SK-N-SH (cell line): Measurements from ENCODE around the gene HPCAL1. TPM values are rescaled to one million over a fixed set of nuclear protein-coding genes. Genes with fewer than 3 reads are reported as not detected.

Experiments
- CTCF ChIA-PET: fragments of 300-600, 350-600 bp; formaldehyde crosslinking; extraction: SDS; loops from one replicate; lab custom pipeline; 2021; lab: Yijun Ruan, JAX
- POLR2A ChIA-PET: fragments of 350-600 bp; sonication (Branson Sonifier 250); formaldehyde crosslinking; extraction: SDS; loops from one replicate; lab custom pipeline; 2020; ENCODE audit warnings: antibody characterized with exemption, inconsistent platforms; lab: Yijun Ruan, JAX
- DNase-seq: peaks from one replicate; pipeline ENCODE4 v3.0.0; 2012
- H2AFZ ChIP-seq: fragments of 200-600 bp; sonication (generic); 2 replicates; pipeline ENCODE4 v1.8.1; 2016; ENCODE audit warnings: antibody characterized with exemption, mild to moderate bottlenecking, low read depth
- H3F3A ChIP-seq: fragments of 200-600 bp; sonication (generic); replicated peaks from 2 replicates; pipeline ENCODE3; 2016; ENCODE audit warnings: antibody characterized with exemption, mild to moderate bottlenecking; ENCODE audit not compliant: insufficient read depth
- H3K27ac ChIP-seq, 2 experiments: fragments of 200-500 bp in 1 of 2; fragments of 200-600 bp in 1 of 2; sonication (Bioruptor generic) in 1 of 2; sonication (generic), shearing (Covaris generic) in 1 of 2; 2 replicates each; pipeline versions ENCODE4 v1.5.1 to v1.6.1; 2014 to 2016; ENCODE audit warnings: low read depth in 2 of 2, inconsistent platforms in 1 of 2, low read length in 1 of 2, mild to moderate bottlenecking in 1 of 2, mixed read lengths in 1 of 2
- H3K27me3 ChIP-seq: fragments of 200-600 bp; sonication (generic), shearing (Covaris generic); 2 replicates; pipeline ENCODE4 v1.6.1; 2016; ENCODE audit warnings: mixed run types; ENCODE audit not compliant: insufficient read depth
- H3K36me3 ChIP-seq, 2 experiments: fragments of 200-500 bp in 1 of 2; fragments of 200-600 bp in 1 of 2; sonication (Bioruptor generic) in 1 of 2; sonication (generic) in 1 of 2; replicated peaks in 1 of 2; 2 replicates each; pipeline versions ENCODE3 to v1.5.1; 2014 to 2016; ENCODE audit warnings: low read length in 1 of 2, mild to moderate bottlenecking in 1 of 2; ENCODE audit not compliant: insufficient read depth in 2 of 2, control insufficient read depth in 1 of 2
- H3K4me1 ChIP-seq, 2 experiments: fragments of 200-500 bp in 1 of 2; fragments of 200-600 bp in 1 of 2; sonication (Bioruptor generic) in 1 of 2; sonication (generic), shearing (Covaris generic) in 1 of 2; 2 replicates each; pipeline versions ENCODE4 v1.5.1 to v1.6.1; 2014 to 2016; ENCODE audit warnings: low read depth in 1 of 2, low read length in 1 of 2, mixed run types in 1 of 2; ENCODE audit not compliant: insufficient read depth in 2 of 2, control insufficient read depth in 1 of 2
- H3K4me2 ChIP-seq: fragments of 200-600 bp; sonication (generic), shearing (Covaris generic); 2 replicates; pipeline ENCODE4 v1.6.1; 2017; ENCODE audit warnings: mixed run types
- H3K4me3 ChIP-seq, 2 experiments: fragments of 200-500 bp in 1 of 2; fragments of 200-600 bp in 1 of 2; sonication (Bioruptor generic) in 1 of 2; sonication (generic), shearing (Covaris generic) in 1 of 2; 2 replicates each; pipeline versions ENCODE4 v1.5.1 to v1.8.1; 2014 to 2016; ENCODE audit warnings: low read depth in 2 of 2, inconsistent platforms in 1 of 2, low read length in 1 of 2, mild to moderate bottlenecking in 1 of 2, mixed read lengths in 1 of 2, moderate library complexity in 1 of 2
- H3K79me2 ChIP-seq: fragments of 200-600 bp; sonication (generic); 2 replicates; pipeline ENCODE4 v1.8.1; 2017; ENCODE audit warnings: mild to moderate bottlenecking; ENCODE audit not compliant: insufficient read depth
- H3K9ac ChIP-seq: fragments of 200-600 bp; sonication (generic); 2 replicates; pipeline ENCODE4 v1.6.1; 2017; ENCODE audit warnings: mixed run types
- H3K9me2 ChIP-seq: fragments of 200-600 bp; sonication (generic); 2 replicates; pipeline ENCODE4 v1.6.1; 2017; ENCODE audit warnings: mixed run types
- H3K9me3 ChIP-seq: fragments of 200-600 bp; sonication (generic); 2 replicates; pipeline ENCODE4 v1.6.1; 2017; ENCODE audit warnings: mixed run types, mild to moderate bottlenecking, moderate library complexity
- H4K20me1 ChIP-seq: fragments of 200-600 bp; sonication (generic); 2 replicates; pipeline ENCODE4 v1.6.1; 2017; ENCODE audit warnings: mild to moderate bottlenecking, mixed run types; ENCODE audit not compliant: insufficient read depth
- ELF1 ChIP-seq: IDR thresholded peaks from 2 replicates; pipeline ENCODE4 v1.4.0; 2012
- EP300 ChIP-seq, 2 experiments: IDR thresholded peaks; 2 replicates each; pipeline versions ENCODE4 v1.4.0 to v1.6.1; 2012; ENCODE audit warnings: borderline replicate concordance in 1 of 2, low read depth in 1 of 2, low read length in 1 of 2
- EZH2phosphoT487 ChIP-seq: fragments of 200-600 bp; sonication (generic); IDR thresholded peaks from 2 replicates; pipeline ENCODE4 v1.6.1; 2017; ENCODE audit warnings: low read depth, mixed run types, mild to moderate bottlenecking, antibody characterized with exemption, moderate library complexity, borderline replicate concordance
- FOXJ3 ChIP-seq: sonication (generic); formaldehyde crosslinking; IDR thresholded peaks from 2 replicates; pipeline ENCODE4 v1.5.1; 2020; ENCODE audit warnings: mild to moderate bottlenecking, missing genetic modification reagents
- FOXM1 ChIP-seq: IDR thresholded peaks from 2 replicates; pipeline ENCODE4 v1.4.0; 2012; ENCODE audit warnings: low read depth, mild to moderate bottlenecking
- GABPA ChIP-seq: IDR thresholded peaks from 2 replicates; pipeline ENCODE4 v1.4.0; 2012; ENCODE audit warnings: low read depth, mild to moderate bottlenecking
- JUND ChIP-seq: IDR thresholded peaks from 2 replicates; pipeline ENCODE4 v1.4.0; 2012
- MEF2A ChIP-seq: IDR thresholded peaks from 2 replicates; pipeline ENCODE4 v1.4.0; 2012; ENCODE audit warnings: low read depth, borderline replicate concordance
- MXI1 ChIP-seq: IDR thresholded peaks from 2 replicates; pipeline ENCODE4 v1.6.1; 2012; ENCODE audit warnings: mild to moderate bottlenecking, low read depth, low read length, improper control_type of control experiment
- NFIC ChIP-seq: IDR thresholded peaks from 2 replicates; pipeline ENCODE4 v1.4.0; 2012; ENCODE audit warnings: borderline replicate concordance
- NRF1 ChIP-seq: IDR thresholded peaks from 2 replicates; pipeline ENCODE4 v1.6.1; 2012; ENCODE audit warnings: low read depth, mild to moderate bottlenecking, low read length
- POLR2AphosphoS5 ChIP-seq: IDR thresholded peaks from 2 replicates; pipeline ENCODE4 v1.6.1; 2012; ENCODE audit warnings: low read depth, low read length
- RCOR1 ChIP-seq: fragments of 150-350 bp; IDR thresholded peaks from 2 replicates; pipeline ENCODE4 v1.6.1; 2017; ENCODE audit warnings: antibody characterized with exemption, low read length
- RXRA ChIP-seq: IDR thresholded peaks from 2 replicates; pipeline ENCODE4 v1.4.0; 2012; ENCODE audit warnings: low read depth, mild to moderate bottlenecking, borderline replicate concordance
- SIN3A ChIP-seq: IDR thresholded peaks from 2 replicates; pipeline ENCODE4 v1.6.1; 2012; ENCODE audit warnings: low read depth, mild to moderate bottlenecking, low read length, moderate library complexity, borderline replicate concordance
- SMC3 ChIP-seq: IDR thresholded peaks from 2 replicates; pipeline ENCODE4 v1.6.1; 2012; ENCODE audit warnings: low read depth, low read length, improper control_type of control experiment
- TAF1 ChIP-seq: IDR thresholded peaks from 2 replicates; pipeline ENCODE4 v1.6.1; 2012; ENCODE audit warnings: low read depth, mild to moderate bottlenecking, low read length, moderate library complexity, borderline replicate concordance
- TEAD4 ChIP-seq: IDR thresholded peaks from 2 replicates; pipeline ENCODE4 v1.4.0; 2012; ENCODE audit warnings: mild to moderate bottlenecking, borderline replicate concordance; ENCODE audit not compliant: insufficient read depth
- YY1 ChIP-seq: IDR thresholded peaks from 2 replicates; pipeline ENCODE4 v1.4.0; 2012; ENCODE audit warnings: low read depth, mild to moderate bottlenecking
- WGBS: methylation state at CpG from one replicate; pipeline ENCODE4 v1.1.6; 2017; ENCODE audit warnings: low lambda C conversion rate; 5-methylcytosine and 5-hydroxymethylcytosine counted together
- polyA plus RNA-seq, 3 experiments: library from polyadenylated mRNA; depleted of rRNA; stranded (reverse); fragments of >200 nt; gene quantifications; 2 replicates each; pipeline ENCODE4 v1.2.3, GENCODE V29; 2012
- TF ChIP-seq, protein P1 (sequence below): IDR thresholded peaks from 2 replicates; pipeline ENCODE4 v1.4.0; 2012; ENCODE audit warnings: low read depth
- TF ChIP-seq, protein P2 (sequence below): IDR thresholded peaks from 2 replicates; pipeline ENCODE4 v1.6.1; 2012; ENCODE audit warnings: mild to moderate bottlenecking, low read depth, low read length, moderate library complexity
- TF ChIP-seq, protein P3 (sequence below): fragments of 150-350 bp; IDR thresholded peaks from 2 replicates; pipeline ENCODE4 v1.6.1; 2016; ENCODE audit warnings: mild to moderate bottlenecking, low read depth, low read length
- TF ChIP-seq, protein P4 (sequence below): fragments of 200-600 bp; sonication (generic); IDR thresholded peaks from 2 replicates; pipeline ENCODE4 v1.6.1; 2017; ENCODE audit warnings: antibody characterized with exemption, mild to moderate bottlenecking, moderate library complexity
- TF ChIP-seq, protein P5 (sequence below): IDR thresholded peaks from 2 replicates; pipeline ENCODE4 v1.4.0; 2012; ENCODE audit warnings: low read depth, borderline replicate concordance

Gene HPCAL1
- polyA plus RNA-seq, 1 of the 3 experiments (the other 2 are of a cell fraction) = 77.0 TPM

DNA sequence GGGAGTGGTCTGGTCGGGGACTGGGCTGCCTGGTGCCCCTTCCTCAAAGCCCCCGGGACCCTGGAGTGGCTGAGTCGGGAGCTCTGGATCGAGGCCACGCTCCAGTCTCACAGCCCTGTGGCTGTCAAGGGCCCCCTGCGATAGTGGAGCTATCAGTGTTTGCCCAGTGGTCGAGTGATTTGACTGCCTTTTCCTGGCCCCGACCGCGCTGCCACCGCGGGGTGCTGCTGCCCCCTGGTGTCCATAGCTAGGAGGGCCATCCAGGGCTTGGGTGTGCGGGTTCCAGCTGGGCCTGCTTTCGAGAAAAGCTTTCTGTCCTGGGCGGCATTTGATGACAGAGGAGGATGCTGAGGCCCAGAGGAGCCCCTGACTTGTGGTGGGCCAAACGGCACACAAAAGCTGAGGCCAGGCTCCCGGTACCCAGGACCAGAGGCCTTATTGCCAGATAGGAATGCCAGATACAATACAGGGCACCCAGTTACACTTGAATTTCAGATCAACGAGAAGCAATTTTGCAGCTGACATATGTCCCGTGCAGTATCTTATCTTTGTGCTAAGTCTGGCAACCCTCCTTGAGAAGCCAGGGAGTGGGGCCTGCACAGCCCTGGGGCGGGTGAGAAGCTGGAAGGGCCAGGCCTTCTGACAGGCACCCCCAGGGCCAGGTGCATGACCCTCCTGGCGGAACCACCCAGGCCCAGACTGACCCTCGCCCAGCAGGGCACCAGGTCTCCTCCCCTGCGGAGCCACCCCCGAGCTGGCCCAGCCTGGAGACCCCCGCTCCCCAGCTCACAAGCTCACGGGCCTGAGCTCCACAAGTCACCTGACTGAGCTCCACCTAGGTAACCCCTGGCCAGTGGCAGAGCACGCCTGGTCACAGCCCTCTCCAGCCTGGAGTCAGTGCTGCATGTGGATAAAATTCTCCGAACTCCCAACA is 132.4 kb downstream of the HPCAL1 start:
- no peaks in the 10 kb centered on the region for H3K9me3 ChIP-seq
- H3K4me1 ChIP-seq = peaks cover 0 to 4% of the 10 kb centered on the region in 2 experiments; a peak in 1 of 4 replicates
- no peaks in the 10 kb centered on the region for H4K20me1 ChIP-seq
- H3K9ac ChIP-seq = no peak overlapping the region
- H3K27ac ChIP-seq = no peak overlapping the region
- H3K4me2 ChIP-seq = peak overlapping the region; percentile 60; the same call in 1 of the 2 replicates
- peaks cover 30% of the 10 kb centered on the region for H3F3A ChIP-seq
- WGBS = 23% methylated on average over 24 of the region's 28 CpGs
- H3K9me2 ChIP-seq = no peaks in the 10 kb centered on the region
- ChIA-PET POLR2A (interaction anchor here (0.6 to 2.8 kb wide), 11 partner anchors 13 to 363 kb away, joined by 3 to 25 read pairs (median 4); partner anchors contain the start of genes ODC1 and RRM2), CTCF (interaction anchor here (0.6 to 14.3 kb wide), 112 partner anchors 11 to 877 kb away, joined by 3 to 413 read pairs (median 4); partner anchors contain the start of genes CYS1, HPCAL1, ODC1 and RRM2)
- H3K4me3 ChIP-seq = no peak overlapping the region; a peak in 1 of 4 replicates
- no peaks in the 10 kb centered on the region for H3K79me2 ChIP-seq
- peaks cover 15 to 16% of the 10 kb centered on the region in 2 experiments for H3K36me3 ChIP-seq
- DNase-seq = peak; percentile 99
- no peak overlapping the region for H2AFZ ChIP-seq
- H3K27me3 ChIP-seq = no peaks in the 10 kb centered on the region
- TF ChIP-seq TAF1 (no peak), EP300 (IDR thresholded peaks at IDR 0.05; ENCODE audit: borderline replicate concordance in 1 of 2, low read depth in 1 of 2, low read length in 1 of 2) (no peak), SIN3A (0 out of 2 replicates have a peak, but pooled peaks have one; percentile 17), MXI1 (peak; percentile 35; the same call in 1 of the 2 replicates), ELF1 (no peak), TEAD4 (no peak), RXRA (no peak), GABPA (no peak), FOXJ3 (CRISPR knock-in tag) (0 out of 2 replicates have a peak, but pooled peaks have one; percentile 9), MEF2A (no peak), NRF1 (no peak), SMC3 (peak; percentile 100), JUND (no peak), POLR2AphosphoS5 (no peak), NFIC (no peak), EZH2phosphoT487 (no peak), FOXM1 (no peak), RCOR1 (peak; percentile 70), YY1 (no peak)
- TF ChIP-seq, protein P1, sequence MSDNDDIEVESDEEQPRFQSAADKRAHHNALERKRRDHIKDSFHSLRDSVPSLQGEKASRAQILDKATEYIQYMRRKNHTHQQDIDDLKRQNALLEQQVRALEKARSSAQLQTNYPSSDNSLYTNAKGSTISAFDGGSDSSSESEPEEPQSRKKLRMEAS = no peak
- TF ChIP-seq, protein P2, sequence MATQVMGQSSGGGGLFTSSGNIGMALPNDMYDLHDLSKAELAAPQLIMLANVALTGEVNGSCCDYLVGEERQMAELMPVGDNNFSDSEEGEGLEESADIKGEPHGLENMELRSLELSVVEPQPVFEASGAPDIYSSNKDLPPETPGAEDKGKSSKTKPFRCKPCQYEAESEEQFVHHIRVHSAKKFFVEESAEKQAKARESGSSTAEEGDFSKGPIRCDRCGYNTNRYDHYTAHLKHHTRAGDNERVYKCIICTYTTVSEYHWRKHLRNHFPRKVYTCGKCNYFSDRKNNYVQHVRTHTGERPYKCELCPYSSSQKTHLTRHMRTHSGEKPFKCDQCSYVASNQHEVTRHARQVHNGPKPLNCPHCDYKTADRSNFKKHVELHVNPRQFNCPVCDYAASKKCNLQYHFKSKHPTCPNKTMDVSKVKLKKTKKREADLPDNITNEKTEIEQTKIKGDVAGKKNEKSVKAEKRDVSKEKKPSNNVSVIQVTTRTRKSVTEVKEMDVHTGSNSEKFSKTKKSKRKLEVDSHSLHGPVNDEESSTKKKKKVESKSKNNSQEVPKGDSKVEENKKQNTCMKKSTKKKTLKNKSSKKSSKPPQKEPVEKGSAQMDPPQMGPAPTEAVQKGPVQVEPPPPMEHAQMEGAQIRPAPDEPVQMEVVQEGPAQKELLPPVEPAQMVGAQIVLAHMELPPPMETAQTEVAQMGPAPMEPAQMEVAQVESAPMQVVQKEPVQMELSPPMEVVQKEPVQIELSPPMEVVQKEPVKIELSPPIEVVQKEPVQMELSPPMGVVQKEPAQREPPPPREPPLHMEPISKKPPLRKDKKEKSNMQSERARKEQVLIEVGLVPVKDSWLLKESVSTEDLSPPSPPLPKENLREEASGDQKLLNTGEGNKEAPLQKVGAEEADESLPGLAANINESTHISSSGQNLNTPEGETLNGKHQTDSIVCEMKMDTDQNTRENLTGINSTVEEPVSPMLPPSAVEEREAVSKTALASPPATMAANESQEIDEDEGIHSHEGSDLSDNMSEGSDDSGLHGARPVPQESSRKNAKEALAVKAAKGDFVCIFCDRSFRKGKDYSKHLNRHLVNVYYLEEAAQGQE = no peak
- TF ChIP-seq, protein P3, sequence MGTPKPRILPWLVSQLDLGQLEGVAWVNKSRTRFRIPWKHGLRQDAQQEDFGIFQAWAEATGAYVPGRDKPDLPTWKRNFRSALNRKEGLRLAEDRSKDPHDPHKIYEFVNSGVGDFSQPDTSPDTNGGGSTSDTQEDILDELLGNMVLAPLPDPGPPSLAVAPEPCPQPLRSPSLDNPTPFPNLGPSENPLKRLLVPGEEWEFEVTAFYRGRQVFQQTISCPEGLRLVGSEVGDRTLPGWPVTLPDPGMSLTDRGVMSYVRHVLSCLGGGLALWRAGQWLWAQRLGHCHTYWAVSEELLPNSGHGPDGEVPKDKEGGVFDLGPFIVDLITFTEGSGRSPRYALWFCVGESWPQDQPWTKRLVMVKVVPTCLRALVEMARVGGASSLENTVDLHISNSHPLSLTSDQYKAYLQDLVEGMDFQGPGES = no peak
- TF ChIP-seq, protein P4, sequence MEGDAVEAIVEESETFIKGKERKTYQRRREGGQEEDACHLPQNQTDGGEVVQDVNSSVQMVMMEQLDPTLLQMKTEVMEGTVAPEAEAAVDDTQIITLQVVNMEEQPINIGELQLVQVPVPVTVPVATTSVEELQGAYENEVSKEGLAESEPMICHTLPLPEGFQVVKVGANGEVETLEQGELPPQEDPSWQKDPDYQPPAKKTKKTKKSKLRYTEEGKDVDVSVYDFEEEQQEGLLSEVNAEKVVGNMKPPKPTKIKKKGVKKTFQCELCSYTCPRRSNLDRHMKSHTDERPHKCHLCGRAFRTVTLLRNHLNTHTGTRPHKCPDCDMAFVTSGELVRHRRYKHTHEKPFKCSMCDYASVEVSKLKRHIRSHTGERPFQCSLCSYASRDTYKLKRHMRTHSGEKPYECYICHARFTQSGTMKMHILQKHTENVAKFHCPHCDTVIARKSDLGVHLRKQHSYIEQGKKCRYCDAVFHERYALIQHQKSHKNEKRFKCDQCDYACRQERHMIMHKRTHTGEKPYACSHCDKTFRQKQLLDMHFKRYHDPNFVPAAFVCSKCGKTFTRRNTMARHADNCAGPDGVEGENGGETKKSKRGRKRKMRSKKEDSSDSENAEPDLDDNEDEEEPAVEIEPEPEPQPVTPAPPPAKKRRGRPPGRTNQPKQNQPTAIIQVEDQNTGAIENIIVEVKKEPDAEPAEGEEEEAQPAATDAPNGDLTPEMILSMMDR = peak; percentile 98
- TF ChIP-seq, protein P5, sequence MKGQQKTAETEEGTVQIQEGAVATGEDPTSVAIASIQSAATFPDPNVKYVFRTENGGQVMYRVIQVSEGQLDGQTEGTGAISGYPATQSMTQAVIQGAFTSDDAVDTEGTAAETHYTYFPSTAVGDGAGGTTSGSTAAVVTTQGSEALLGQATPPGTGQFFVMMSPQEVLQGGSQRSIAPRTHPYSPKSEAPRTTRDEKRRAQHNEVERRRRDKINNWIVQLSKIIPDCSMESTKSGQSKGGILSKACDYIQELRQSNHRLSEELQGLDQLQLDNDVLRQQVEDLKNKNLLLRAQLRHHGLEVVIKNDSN = no peak
